ENCODE data around the gene COG2.
A peak's percentile ranks its signal among the peaks of the same experiment; 100 is the strongest.
"Not testable (repeated sequence)": the region's sequence is repeated elsewhere in the genome, so short reads cannot be mapped to it uniquely, and the experiment has no call there.

Gene COG2

DNA sequence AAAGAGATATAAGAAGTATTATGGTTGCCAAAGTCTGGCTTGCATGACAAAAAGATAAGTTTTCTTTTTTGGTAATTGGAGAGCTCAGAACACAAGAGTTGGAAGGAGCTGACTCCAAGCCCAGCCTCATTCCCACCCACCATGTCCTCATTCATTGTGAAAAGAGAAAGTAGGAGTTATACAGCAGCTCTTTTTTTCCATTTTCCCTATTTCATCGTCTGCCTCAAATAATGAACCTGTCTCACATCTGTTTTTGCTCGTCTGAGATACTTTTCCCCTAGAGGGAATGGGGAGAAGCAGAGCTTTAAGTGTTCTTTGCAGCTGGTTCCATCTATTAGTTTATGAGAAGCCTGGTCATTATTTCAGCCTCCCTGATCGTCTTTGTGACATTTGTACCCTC, 36.9 kb downstream of the COG2 start:
- DNase-seq, result no peak

DNA sequence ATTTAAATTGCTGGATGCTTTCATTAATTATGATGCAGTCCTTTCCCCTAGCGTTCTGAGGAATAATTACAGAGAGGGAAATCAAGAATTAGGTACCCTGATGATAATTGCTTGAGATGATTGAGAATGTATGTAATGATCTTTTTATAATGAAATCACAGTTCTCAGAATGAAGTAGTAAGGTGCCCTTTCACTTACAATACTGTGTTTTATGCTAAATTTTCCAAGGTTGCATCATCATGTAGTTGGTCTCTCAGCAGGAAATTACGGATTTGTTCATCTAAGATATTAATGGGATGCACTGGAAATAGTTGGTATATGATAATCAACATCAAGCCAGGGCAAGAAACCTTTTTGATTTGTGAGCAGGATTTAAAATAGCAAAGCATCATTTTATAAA, 37.5 kb downstream of the COG2 start:
- no peak for DNase-seq

DNA sequence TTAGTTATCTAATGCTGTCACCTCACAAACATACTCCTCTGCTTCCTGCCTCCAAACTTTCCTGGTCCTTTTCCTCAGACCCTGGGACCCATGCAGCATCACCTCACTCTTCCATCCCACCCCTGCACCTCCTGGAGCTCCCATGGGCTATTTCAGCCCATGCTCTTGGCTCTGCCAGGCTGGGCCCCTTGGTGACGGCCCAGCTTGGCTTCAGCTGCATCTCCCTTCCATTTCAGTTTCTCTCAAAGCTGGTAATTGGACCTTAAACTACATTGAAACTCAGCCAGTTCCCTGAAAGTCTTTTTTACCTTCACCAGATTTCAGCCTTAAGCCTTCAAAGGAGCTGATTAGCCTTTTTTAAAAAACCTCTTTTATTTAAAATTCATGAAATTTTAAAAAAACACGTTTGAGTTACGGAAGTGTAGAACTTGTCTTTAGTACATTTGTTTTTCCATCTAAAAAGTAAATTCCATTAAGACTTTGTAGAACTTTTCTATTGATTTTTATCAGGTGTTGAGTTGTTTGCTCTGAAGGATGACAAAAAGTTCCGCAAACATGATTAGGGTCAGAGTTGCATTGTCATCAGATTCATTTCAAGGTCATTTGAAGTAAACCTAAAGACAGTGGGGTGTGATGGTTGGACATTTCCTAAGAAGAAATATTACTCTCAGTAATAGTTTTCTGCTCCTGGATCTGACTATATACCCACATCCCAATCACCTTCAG, 38.2 kb downstream of the COG2 start:
- no peak for DNase-seq

DNA sequence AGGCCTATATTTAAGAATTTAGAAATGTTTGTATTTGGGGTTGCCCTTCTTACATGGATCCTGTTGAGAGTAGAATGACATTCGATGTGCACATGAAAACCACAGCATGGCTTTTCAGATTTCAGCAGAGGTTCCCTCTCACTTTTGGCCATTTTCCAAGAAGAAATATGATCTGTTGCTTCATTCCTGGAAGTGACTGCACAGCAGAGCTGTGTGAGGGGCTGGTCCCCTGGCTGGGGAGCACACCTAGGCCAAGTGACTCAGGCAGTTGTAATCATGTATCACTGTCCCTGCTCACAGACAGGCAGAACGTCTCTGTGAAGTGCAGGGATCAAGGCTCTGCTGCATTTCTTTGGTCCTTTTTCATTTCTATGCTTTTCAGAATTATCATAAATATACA, 39.3 kb downstream of the COG2 start:
- peak; percentile 6 for DNase-seq

DNA sequence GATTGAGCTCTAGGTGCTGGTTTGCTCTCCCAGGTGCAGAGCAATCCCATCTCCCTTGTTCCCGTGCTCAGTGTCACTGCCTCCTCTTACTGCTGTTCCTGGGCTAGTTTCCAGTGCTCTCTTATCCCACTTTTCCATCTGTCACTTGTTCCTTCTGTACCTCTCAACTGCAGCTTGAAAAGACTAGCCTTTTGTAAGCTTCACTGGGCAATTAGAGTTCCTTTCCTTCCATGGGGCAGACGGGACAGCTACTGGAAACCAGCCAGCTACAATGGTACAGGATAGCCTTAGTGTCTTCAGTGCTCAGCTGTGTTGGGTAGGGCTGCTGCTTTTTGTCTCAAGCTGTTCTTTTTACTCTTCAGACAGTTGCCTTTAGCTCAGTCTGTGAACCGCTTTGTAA, 40.0 kb downstream of the COG2 start:
- no peak for DNase-seq

DNA sequence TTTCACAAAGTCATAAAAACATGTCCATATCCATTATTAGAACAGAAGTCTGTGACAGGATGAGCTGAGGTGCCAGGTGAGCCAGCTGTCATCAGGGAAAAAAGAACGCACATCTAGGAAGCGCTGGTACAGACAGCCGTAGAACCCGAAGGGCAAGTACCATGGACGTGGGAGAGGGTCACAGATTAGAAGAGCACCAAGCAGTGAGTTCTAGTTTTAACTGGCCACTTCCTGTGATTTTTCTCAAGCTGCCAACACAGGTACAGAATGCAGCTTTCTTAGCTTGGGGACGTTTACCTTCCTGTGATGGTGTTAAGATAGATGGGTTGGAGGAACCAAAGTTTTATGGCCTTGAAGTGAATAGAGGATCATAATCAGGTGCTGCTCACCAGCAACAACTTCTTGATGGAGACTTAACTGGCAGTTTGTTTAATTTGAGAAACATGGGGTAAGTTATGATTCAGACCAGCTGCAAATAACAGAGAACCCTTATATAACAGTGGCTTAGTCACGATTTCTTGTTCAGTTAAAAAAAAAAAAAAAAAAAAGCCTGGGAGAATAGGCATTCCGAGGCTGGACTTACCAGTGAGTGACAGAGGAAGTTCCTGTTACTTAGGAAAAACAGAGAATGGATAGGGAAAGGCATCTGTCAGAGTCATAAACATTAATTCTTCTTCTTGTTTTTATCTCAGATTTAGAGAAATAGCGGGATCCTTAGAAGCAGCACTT, 40.8 kb downstream of the COG2 start:
- DNase-seq, result no peak

DNA sequence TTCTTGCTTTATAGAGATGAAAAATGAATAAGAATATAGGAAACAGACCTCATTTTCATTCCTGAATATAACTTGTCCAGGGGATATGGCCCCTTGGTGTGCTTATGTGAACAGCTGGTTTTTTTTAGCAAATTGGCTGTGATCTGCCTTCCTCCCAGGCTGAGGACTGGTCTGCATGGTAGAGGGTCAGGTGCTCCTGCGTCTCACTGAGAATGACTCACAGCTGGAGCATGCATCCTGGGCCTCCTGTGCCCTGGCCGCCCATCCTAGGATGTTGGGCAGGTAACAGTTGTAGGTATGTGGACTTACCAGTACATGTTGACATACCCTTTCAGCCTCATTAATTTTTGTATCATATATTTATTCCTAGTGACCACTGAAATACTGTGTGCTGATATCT, 41.9 kb downstream of the COG2 start:
- DNase-seq, result no peak

DNA sequence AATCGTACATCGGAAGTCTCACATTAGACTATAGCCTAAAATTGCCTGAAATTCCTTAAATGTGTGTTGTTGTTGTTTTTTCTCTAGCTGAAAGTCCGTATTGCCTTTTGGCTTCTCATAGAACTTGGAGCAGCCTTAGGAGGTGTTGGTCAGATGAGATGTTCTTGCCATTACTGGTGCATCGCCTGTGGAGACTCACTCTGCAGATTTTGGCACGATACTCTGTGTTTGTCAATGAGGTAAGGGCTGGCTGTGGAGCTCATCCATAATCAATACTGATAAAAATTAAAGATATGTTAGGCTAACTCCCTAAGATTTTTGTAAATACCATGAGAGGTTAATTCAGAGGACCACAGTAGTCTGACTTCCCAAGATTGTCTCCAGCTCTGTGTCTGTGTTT, 42.7 kb downstream of the COG2 start:
- no peak for DNase-seq

DNA sequence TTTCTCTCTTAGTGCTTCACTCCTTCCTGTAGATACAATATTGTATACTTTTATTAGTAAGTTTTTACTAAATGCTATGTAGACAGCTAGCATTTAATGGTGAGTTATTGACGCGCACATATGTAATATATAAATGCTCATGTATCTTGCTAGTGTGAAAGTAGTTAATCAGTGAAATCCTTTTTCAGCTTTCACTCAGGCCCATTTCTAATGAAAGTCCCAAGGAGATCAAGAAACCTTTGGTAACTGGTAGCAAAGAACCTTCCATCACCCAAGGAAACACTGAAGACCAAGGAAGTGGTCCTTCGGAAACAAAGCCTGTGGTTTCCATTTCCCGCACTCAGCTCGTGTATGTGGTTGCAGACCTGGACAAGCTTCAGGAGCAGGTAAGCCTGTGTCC, 44.5 kb downstream of the COG2 start:
- DNase-seq, result no peak

DNA sequence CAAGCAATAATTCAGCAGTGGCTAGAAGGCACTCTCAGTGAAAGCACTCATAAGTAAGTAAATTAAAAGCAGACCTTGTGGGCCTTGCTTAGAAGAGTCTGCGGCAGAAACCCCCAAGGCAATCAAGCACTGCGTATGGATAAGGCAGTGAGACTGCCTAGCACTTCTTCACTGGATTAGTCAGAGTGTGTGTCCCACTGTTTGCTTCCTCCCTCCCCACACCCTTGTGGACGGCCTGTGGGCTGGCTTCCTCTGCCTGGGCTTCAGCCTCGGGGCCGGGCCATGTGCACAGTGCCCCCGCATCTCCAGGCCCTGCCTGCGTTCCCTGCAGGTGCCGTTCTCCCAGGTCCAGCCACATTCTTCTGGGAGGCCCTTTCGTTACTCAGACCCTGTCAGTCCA, 47.8 kb downstream of the COG2 start:
- no peak for DNase-seq

DNA sequence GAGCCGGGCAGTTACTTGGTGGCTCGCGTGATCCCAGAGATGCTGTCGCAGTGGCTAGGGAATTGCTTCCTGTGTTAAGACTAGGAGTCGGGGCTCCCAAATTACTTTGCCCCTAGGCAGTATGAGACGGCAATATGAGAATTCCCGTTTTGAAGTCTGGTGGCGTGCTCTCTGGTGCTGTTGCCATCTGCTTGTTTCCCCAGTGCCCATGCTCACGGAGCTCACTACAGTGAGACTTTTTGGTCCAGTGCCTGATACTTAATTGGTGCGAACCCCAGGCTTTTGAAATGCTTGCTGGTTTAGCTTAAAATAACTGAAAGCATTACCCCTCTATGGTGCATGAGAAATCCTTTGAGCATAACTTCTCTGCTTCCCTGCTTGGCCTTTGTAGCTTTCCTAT, 49.3 kb downstream of the COG2 start:
- no peak for DNase-seq

DNA sequence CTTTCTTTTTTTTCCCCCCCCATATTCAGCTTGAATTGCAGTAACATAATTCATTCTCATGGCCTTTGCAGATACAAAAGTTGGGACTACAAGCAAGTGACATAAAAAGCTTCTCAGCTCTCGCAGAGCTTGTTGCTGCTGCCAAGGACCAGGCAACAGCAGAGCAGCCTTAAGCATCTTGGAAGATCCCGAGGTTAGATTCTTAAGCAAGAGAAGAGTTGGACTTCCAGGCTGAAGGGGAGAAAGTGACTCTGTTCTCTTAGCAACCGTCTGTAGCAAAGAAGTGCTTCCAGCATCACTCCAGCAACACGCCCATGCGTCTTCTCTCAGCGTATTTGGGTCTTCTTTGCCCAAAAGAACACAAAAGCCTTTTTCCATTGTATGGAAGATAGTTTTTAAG, 50.9 kb downstream of the COG2 start:
- no peak for DNase-seq

DNA sequence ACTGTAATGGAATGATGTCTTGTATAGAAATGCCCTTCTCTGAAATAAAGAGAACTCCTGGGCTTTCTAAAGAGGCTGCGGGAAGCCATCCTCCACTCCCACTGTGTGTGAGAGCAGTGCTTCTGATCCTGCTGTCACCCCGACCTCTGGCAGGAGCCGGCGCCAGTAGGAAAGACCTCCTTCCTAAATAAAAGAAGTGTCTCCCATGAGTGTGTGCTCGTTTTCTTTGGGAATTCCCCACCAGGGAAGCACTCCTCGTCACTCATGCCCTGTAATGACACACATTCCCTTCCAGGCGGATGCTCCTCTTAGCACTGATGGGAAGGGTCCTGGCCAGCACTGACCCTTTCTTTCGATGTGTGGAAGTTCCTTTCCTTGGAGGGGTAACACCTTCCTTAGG, 51.5 kb downstream of the COG2 start:
- no peak for DNase-seq

DNA sequence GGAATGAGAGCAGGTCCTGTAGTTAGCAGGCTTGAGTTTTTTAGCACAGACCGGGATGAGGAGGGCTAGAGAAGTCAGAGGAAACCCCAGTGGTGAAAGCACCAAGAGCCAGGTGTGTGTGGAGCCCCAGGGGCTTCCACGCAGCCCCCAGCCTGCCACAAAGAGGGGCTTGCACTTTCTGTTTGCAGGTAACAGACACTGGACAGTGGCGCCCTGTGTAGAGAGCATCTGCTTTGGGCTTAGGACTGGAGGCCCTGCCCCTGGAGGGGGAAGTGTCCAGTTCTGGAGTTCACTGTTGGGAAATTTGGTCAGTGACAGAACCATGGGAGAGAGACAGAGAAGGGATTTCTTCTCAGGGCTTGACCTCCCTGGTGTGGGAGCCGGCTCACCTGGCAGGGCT, 52.2 kb downstream of the COG2 start:
- no peak for DNase-seq

DNA sequence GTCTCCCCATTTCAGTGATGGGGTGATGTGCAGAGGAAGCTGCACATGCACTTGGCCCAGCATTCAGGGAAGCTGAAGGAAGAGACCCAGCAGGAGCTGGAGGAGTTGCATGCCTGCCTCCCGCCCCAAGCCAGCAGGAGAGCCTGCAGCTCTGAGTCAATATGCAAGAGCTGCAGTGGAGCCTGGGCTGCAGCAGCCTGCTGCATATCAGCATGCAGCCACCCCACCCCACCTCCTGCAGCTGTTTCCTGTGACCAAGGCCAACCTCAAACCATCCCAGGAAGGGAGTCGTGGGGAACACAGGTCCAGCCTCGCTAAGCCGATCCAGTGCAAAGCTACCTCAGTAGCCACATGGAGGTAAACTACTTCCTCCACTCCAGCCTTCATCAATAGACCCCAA, 52.7 kb downstream of the COG2 start:
- DNase-seq, result no peak

DNA sequence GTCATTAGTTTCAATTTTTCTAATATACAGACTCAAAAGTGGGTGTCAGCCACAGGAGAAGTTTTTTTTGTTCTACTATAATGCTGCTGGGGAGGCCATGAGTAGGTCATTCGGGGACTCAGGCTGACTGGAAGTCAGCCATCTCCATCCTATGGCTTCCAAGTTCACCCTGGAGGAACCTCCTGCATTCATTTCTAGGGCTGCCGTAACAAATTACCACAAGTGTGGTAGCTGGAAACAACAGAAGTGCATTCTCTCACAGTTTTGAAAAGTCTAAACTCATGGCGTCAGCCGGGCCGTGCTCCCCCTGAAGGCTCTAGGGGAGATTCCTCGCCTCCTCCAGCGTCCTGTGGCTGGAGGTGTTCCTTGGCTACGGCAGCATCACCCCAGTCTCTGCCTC, 53.9 kb downstream of the COG2 start:
- no peak for DNase-seq

DNA sequence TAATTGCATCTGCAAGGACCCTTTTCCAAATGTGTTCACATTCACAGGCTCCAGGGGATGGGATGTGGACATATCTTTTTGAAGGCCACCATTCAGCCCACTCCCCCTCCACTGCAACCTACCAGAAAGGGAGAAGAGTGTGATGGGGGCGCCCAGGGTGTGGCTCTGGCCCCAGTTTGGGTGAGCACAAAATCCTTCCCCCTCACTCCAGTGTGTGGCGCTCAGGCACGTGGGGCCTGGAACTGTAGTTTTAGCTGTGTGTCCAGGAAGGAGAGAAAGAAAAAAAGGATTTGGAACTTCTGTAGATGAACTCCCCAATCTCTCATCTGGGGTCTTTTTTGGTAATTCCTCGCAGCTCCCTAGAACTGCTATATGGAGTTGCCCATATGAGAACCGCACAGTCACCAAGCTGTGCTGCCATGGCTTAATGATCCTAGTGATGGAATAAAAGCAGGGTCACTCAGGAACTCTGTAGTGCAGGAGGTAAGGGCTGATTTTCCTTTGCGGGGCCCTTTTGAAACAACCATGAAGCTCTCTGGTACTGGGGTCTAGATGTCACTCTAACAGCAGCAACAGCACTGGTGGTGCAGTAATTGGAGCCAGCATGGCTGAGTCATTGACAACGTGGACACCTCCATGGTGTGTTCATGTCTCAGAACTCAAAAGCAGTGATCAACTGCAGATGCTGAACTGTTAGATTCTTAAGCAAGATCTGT, 54.6 kb downstream of the COG2 start:
- DNase-seq, result no peak

DNA sequence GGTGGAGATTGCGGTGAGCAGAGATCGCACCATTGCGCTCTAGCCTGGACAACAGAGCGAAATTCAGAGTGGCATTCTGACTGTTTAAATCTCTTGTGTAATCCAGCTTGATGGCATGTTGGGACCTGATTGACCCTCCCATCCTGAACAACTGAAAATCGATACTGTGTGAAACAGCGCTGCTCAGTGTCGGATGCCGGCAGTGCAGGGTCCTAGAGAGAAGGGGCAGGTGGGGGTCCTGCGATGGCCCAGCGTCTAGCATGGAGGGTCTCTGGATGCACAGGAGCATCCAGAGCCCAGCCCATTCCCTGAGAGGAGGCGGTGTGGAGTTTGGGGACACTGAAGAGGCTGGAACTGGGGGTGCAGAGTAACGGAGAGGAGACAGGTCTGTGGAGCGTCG, 55.8 kb downstream of the COG2 start:
- no peak for DNase-seq

DNA sequence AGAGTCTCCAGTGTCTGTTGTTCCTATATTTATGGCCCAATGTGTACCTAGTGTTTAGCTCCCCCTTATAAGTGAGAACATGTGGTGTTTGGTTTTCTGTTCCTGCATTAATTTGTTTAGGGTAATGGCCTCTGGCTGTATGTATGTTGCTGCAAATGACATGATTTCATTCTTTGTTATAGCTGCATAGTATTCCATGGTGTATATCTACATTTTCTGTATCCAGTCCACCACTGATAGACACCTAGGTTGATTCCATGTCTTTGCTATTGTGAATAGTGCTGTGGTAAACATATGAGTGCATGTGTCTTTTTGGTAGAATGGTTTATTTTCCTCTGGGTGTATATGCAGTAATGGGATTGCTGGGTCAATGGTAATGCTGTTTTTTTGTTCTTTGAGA, 56.7 kb downstream of the COG2 start:
- not testable (repeated sequence) for DNase-seq

DNA sequence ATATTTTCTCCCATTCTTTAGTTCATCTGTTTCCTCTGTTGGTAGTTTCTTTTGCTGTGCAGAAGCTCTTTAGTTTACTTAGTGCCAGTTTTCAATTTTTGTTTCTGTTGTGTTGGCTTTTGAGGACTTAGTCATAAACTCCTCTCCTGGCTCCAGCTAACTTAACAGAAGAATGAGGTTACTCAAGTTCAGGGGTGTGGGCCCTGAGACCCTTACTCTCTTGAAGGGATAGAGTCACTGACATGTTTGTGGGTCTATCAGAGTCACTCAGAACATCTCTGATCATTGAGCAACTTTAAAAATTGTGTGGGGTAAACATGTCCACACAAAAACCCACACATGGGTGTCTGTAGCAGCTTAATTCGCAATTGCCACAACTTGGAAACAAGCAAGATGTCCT, 57.4 kb downstream of the COG2 start:
- no peak for DNase-seq

DNA sequence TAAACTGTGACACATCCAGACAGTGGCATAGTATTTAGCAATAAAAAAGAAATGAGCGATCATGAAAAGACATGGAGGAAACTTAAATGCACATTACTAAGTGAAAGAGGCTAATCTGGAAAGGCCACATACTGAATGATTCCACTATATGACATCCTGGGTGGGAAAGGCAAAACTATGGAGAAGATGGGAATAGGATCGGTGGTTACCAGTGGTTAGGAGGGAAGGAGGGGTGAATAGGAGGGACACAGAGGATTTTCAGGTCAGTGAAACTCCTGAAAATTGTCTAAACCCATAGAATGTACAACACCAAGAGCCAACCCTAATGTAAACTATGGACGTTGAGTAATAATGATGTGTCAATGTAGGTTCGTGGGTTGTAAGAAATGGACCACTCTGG, 57.9 kb downstream of the COG2 start:
- no peak for DNase-seq

DNA sequence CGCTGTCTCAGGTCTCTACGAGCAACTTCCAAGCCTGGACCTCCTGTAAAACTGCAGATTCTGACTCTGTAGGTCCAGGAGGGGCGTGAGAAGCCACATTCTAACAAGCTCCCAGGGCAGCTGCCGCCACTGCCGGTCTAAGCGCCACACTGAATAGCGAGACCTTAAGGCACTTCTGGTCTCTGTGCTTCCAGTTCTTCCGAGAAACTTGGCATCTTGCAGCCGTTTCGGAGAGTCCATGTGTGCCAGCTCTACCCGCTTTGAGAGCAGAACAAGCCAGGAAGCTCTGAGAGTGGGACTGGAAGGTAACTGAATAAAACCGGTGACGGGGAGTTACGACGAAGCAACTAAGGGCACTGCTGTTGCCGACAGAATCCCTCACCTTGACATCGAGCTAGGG, 59.2 kb downstream of the COG2 start:
- no peak for DNase-seq

DNA sequence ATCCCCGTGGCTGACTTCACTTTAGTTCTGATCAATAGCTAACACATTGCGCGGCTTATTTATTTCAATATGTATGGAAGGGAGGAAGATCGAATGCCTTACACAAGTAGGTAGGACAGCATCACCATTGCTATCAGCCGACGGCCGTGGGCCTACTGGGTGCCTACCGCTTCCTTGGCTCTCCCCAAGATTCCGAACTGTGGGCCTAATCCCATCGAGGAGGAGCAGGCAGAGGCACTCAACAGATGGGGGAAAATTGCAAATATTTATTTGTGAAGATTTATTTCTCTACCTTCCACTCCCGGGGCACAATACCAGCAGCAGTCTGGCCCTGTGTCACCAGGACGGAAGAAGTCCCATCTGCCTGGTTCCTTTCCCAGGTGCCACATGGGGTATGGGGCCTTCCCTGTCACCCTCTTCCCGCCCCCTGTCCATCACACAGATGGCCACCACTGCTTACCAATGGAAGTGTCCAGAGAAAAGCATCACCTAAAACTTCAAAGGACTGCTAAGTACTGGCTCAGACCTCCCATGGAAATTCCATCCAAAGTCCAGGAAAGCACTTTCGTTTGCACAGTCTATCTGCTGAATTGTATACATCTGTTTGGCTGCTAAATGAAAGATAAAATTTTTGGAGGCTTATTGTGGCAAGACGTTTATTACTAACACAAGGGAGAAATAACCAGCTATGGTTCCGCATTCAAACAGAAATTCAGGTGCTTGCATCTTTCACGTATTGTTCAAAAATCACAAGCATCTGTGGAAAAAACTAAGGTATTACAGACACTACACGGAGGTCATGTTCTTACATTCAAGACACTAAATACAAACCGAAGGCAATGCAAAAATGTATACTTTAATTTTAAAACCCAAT, 59.9 kb downstream of the COG2 start:
- no peak for DNase-seq
